Ectodermal cell (in vitro differentiated cells): ENCODE measurements around the gene ZMAT3. TPM values are rescaled to one million over a fixed set of nuclear protein-coding genes. Genes with fewer than 3 reads are reported as not detected.
"Not testable (repeated sequence)": the region's sequence is repeated elsewhere in the genome, so short reads cannot be mapped to it uniquely, and the experiment has no call there.

Experiments used
- H3K27ac ChIP-seq: 2 replicates; pipeline ENCODE4 v1.7.0; 2013; ENCODE audit warnings: mild to moderate bottlenecking, low read depth, low read length; ENCODE audit not compliant: insufficient read depth, poor library complexity, severe bottlenecking
- H3K27me3 ChIP-seq: 2 replicates; pipeline ENCODE4 v1.7.0; 2013; ENCODE audit warnings: mild to moderate bottlenecking, low read length; ENCODE audit not compliant: insufficient read depth, control insufficient read depth, poor library complexity, severe bottlenecking
- H3K36me3 ChIP-seq: one replicate; pipeline ENCODE4 v1.7.0; 2013; ENCODE audit warnings: low read length; ENCODE audit not compliant: control insufficient read depth, insufficient read depth
- H3K4me1 ChIP-seq: one replicate; pipeline ENCODE4 v1.7.0; 2013; ENCODE audit warnings: low read length; ENCODE audit not compliant: control insufficient read depth, insufficient read depth
- H3K4me3 ChIP-seq: 2 replicates; pipeline ENCODE4 v1.7.0; 2013; ENCODE audit warnings: low read depth, low read length, control low read depth; ENCODE audit not compliant: insufficient read depth
- H3K9me3 ChIP-seq: 2 replicates; pipeline ENCODE4 v1.7.0; 2013; ENCODE audit warnings: mild to moderate bottlenecking, low read length, moderate library complexity; ENCODE audit not compliant: control insufficient read depth
- WGBS, 2 experiments: methylation state at CpG; one replicate each; pipeline ENCODE4 v1.1.7; 2013; ENCODE audit warnings: missing lambda C conversion rate in 2 of 2; 5-methylcytosine and 5-hydroxymethylcytosine counted together
- polyA plus RNA-seq, 4 experiments: library from polyadenylated mRNA; stranded (reverse); fragments of 50-300 nt; gene quantifications; one replicate each; pipeline ENCODE4 v1.2.3, GENCODE V29; 2013

The ZMAT3 gene
- 9.2 TPM for polyA plus RNA-seq (2013, experiment 1 of 4)
- polyA plus RNA-seq (2013, experiment 2 of 4) = 9.6 TPM
- polyA plus RNA-seq (2013, experiment 3 of 4) = 8.2 TPM
- 7.5 TPM for polyA plus RNA-seq (2013, experiment 4 of 4)

GRCh38 chr3:179071323-179072099, at the start of gene ZMAT3:
ZMAT3 (minus strand) TSS chr3:179071809; CDS start chr3:179067752, 4,057 bp downstream.
- H3K4me3 ChIP-seq = peak within 1 kb of the TSS; percentile 89
- no peaks in the 10 kb centered on the region for H3K36me3 ChIP-seq
- H3K27ac ChIP-seq = no peak within 1 kb of the TSS
- H3K27me3 ChIP-seq = no peaks in the 10 kb centered on the region
- H3K9me3 ChIP-seq = no peaks in the 10 kb centered on the region
- 0 to 1% methylated on average over 80 of the region's 80 CpGs for WGBS, 2 experiments
- no peaks in the 10 kb centered on the region for H3K4me1 ChIP-seq

GRCh38 chr3:179116816-179117215, 45.2 kb upstream of the ZMAT3 start:
- Histone ChIP-seq H3K9me3 (no peaks in the 10 kb centered on the region), H3K36me3 (no peaks in the 10 kb centered on the region), H3K4me3 (no peak overlapping the region), H3K27ac (no peak overlapping the region), H3K4me1 (no peaks in the 10 kb centered on the region), H3K27me3 (no peaks in the 10 kb centered on the region)
- WGBS, 2 experiments = 93 to 100% methylated on average over 1 to 2 of the region's 2 CpGs

- 73 to 83% methylated on average over 1 of the region's 1 CpG for WGBS, 2 experiments
- H3K9me3 ChIP-seq, H3K27ac ChIP-seq, H3K36me3 ChIP-seq, H3K27me3 ChIP-seq, H3K4me1 ChIP-seq, H3K4me3 ChIP-seq: not testable (repeated sequence)
Observed at GRCh38 chr3:179115444-179115843, 43.8 kb upstream of the ZMAT3 start.

GRCh38 chr3:179113903-179114302, 42.3 kb upstream of the ZMAT3 start:
- 91 to 97% methylated on average over 2 of the region's 2 CpGs for WGBS, 2 experiments
- no peaks in the 10 kb centered on the region for H3K36me3 ChIP-seq
- H3K4me3 ChIP-seq = no peak overlapping the region
- H3K27me3 ChIP-seq = no peaks in the 10 kb centered on the region
- H3K9me3 ChIP-seq = no peaks in the 10 kb centered on the region
- no peak overlapping the region for H3K27ac ChIP-seq
- H3K4me1 ChIP-seq = no peaks in the 10 kb centered on the region

GRCh38 chr3:179108086-179108485, 36.5 kb upstream of the ZMAT3 start:
- Histone ChIP-seq H3K9me3 (no peaks in the 10 kb centered on the region), H3K27me3 (no peaks in the 10 kb centered on the region), H3K4me3 (no peak overlapping the region), H3K27ac (no peak overlapping the region), H3K36me3 (no peaks in the 10 kb centered on the region), H3K4me1 (no peaks in the 10 kb centered on the region)
- no CpG with 5 or more reads among the region's 1 CpG for WGBS, 2 experiments

- Histone ChIP-seq H3K27me3 (no peaks in the 10 kb centered on the region), H3K4me1 (no peaks in the 10 kb centered on the region), H3K36me3 (no peaks in the 10 kb centered on the region), H3K27ac (no peak overlapping the region), H3K4me3 (no peak overlapping the region), H3K9me3 (no peaks in the 10 kb centered on the region)
- WGBS, 2 experiments = 93% methylated on average over 2 to 3 of the region's 3 CpGs
Observed at GRCh38 chr3:179107617-179108016, 36.0 kb upstream of the ZMAT3 start.

- 29 to 57% methylated on average over 1 of the region's 1 CpG for WGBS, 2 experiments
- no peaks in the 10 kb centered on the region for H3K9me3 ChIP-seq
- H3K27ac ChIP-seq = no peak overlapping the region
- H3K36me3 ChIP-seq = no peaks in the 10 kb centered on the region
- H3K27me3 ChIP-seq = no peaks in the 10 kb centered on the region
- no peak overlapping the region for H3K4me3 ChIP-seq
- no peaks in the 10 kb centered on the region for H3K4me1 ChIP-seq
Observed at GRCh38 chr3:179105881-179106280, 34.3 kb upstream of the ZMAT3 start.

- H3K27me3 ChIP-seq = no peaks in the 10 kb centered on the region
- no peaks in the 10 kb centered on the region for H3K9me3 ChIP-seq
- no peak overlapping the region for H3K27ac ChIP-seq
- no peak overlapping the region for H3K4me3 ChIP-seq
- no peaks in the 10 kb centered on the region for H3K36me3 ChIP-seq
- no peaks in the 10 kb centered on the region for H3K4me1 ChIP-seq
Observed at GRCh38 chr3:179100652-179101051, 29.0 kb upstream of the ZMAT3 start.

GRCh38 chr3:179098388-179099077, 26.9 kb upstream of the ZMAT3 start:
- WGBS, 2 experiments = 84 to 85% methylated on average over 7 of the region's 7 CpGs
- no peak overlapping the region for H3K4me3 ChIP-seq
- H3K27ac ChIP-seq = no peak overlapping the region
- no peaks in the 10 kb centered on the region for H3K27me3 ChIP-seq
- H3K4me1 ChIP-seq = no peaks in the 10 kb centered on the region
- no peaks in the 10 kb centered on the region for H3K9me3 ChIP-seq
- no peaks in the 10 kb centered on the region for H3K36me3 ChIP-seq

GRCh38 chr3:179093807-179094206, 22.2 kb upstream of the ZMAT3 start:
- 92% methylated on average over 1 of the region's 1 CpG; no CpG with 5 or more reads in 1 of the 2 experiments for WGBS, 2 experiments
- Histone ChIP-seq H3K27ac (no peak overlapping the region), H3K4me1 (no peaks in the 10 kb centered on the region), H3K9me3 (no peaks in the 10 kb centered on the region), H3K4me3 (no peak overlapping the region), H3K36me3 (no peaks in the 10 kb centered on the region), H3K27me3 (no peaks in the 10 kb centered on the region)
